Vagina (tissue), 2 donors: ENCODE results near the gene HNRNPC. TPM values are rescaled to one million over a fixed set of nuclear protein-coding genes. Genes with fewer than 3 reads are reported as not detected.
"Not testable (repeated sequence)": the region's sequence is repeated elsewhere in the genome, so short reads cannot be mapped to it uniquely, and the experiment has no call there.

Experiments
- DNase-seq, 2 donors: peaks; one replicate each; pipeline ENCODE4 v3.0.0-alpha.2; 2017; ENCODE audit errors: extremely low spot score in 2 of 2
- H3K27ac ChIP-seq: fragments of 200-600 bp; sonication (generic); one replicate; pipeline ENCODE4 v1.5.1; 2019
- H3K27me3 ChIP-seq: fragments of 200-600 bp; sonication (generic); one replicate; pipeline ENCODE4 v1.5.1; 2019
- H3K36me3 ChIP-seq, 2 donors: fragments of 200-600 bp; sonication (generic); one replicate each; pipeline ENCODE4 v1.5.1; 2017 to 2019
- H3K4me1 ChIP-seq: fragments of 200-600 bp; sonication (generic); one replicate; pipeline ENCODE4 v1.5.1; 2019
- H3K4me3 ChIP-seq, 2 donors: fragments of 200-600 bp; sonication (generic); 1 replicate in 1 of 2; 2 replicates in 1 of 2; pipeline ENCODE4 v1.5.1; 2016 to 2019
- H3K9me3 ChIP-seq: fragments of 200-600 bp; sonication (generic); one replicate; pipeline ENCODE4 v1.5.1; 2019
- CTCF ChIP-seq, 3 experiments: fragments of 450-650 bp in 2 of 3; fragments of 200-600 bp in 1 of 3; sonication (generic) in 1 of 3; IDR thresholded peaks; one replicate each; pipeline ENCODE4 v1.5.1; 2017 to 2019; ENCODE audit warnings: antibody characterized with exemption in 3 of 3, mild to moderate bottlenecking in 2 of 3, moderate library complexity in 2 of 3
- POLR2A ChIP-seq, 2 donors: fragments of 450-650 bp; IDR thresholded peaks; one replicate each; pipeline ENCODE4 v1.6.1; 2017; ENCODE audit warnings: antibody characterized with exemption in 2 of 2, mild to moderate bottlenecking in 2 of 2, moderate library complexity in 2 of 2
- POLR2AphosphoS5 ChIP-seq, 2 donors: sonication (generic); formaldehyde crosslinking; IDR thresholded peaks; one replicate each; pipeline ENCODE4 v1.9.0; 2017; ENCODE audit warnings: antibody characterized with exemption in 2 of 2, mild to moderate bottlenecking in 2 of 2, low read depth in 1 of 2; ENCODE audit not compliant: insufficient read depth in 1 of 2
- intact Hi-C: fragments of 100-400 bp; cut with DNase I; formaldehyde crosslinking; loops from one replicate; pipeline ENCODE4 v1.15.1; 2023
- total RNA-seq: library from RNA; depleted of rRNA; stranded (reverse); fragments of >200 nt; gene quantifications from one replicate; pipeline ENCODE4 v1.2.3, GENCODE V29; 2016

Gene HNRNPC
- total RNA-seq, 1 donor from 2014 or later: 345 TPM

- no peaks in the 10 kb centered on the region for H3K36me3 ChIP-seq
- H3K4me3 ChIP-seq: no peak overlapping the region
- H3K4me1 ChIP-seq: no peaks in the 10 kb centered on the region
- DNase-seq: no peak
- intact Hi-C loops: no loop called here
- no peaks in the 10 kb centered on the region for H3K9me3 ChIP-seq
- no peaks in the 10 kb centered on the region for H3K27me3 ChIP-seq
- H3K27ac ChIP-seq: no peak overlapping the region
- TF ChIP-seq POLR2AphosphoS5 (IDR thresholded peaks at IDR 0.05; ENCODE audit: insufficient read depth in 1 of 2, low read depth in 1 of 2): no peak
- TF ChIP-seq CTCF (IDR thresholded peaks at IDR 0.05): no peak
- TF ChIP-seq POLR2A (IDR thresholded peaks at IDR 0.05): no peak
Measured at GRCh38 chr14:21287168-21287567, 17.9 kb upstream of the HNRNPC start.

- H3K4me1 ChIP-seq, H3K9me3 ChIP-seq, DNase-seq, H3K4me3 ChIP-seq, H3K27ac ChIP-seq, H3K36me3 ChIP-seq, intact Hi-C loops, H3K27me3 ChIP-seq: not testable (repeated sequence)
Measured at GRCh38 chr14:21286516-21286915, 17.3 kb upstream of the HNRNPC start.

- H3K4me3 ChIP-seq, H3K27me3 ChIP-seq, H3K36me3 ChIP-seq, DNase-seq, H3K9me3 ChIP-seq, intact Hi-C loops, H3K4me1 ChIP-seq, H3K27ac ChIP-seq: not testable (repeated sequence)
Measured at GRCh38 chr14:21281917-21282316, 12.7 kb upstream of the HNRNPC start.

GRCh38 chr14:21279783-21280182, 10.5 kb upstream of the HNRNPC start, which contains the start of gene RPGRIP1:
TSS of gene RPGRIP1 (plus strand) at chr14:21280083. CDS start at chr14:21287977, 7,894 bp downstream.
- Histone ChIP-seq H3K9me3 (no peaks in the 10 kb centered on the region), H3K27me3 (no peaks in the 10 kb centered on the region), H3K4me3 (no peak within 1 kb of the TSS), H3K4me1 (no peaks in the 10 kb centered on the region), H3K27ac (no peak within 1 kb of the TSS), H3K36me3 (no peaks in the 10 kb centered on the region)
- TF ChIP-seq CTCF (IDR thresholded peaks at IDR 0.05) (no peak), POLR2A (IDR thresholded peaks at IDR 0.05) (no peak), POLR2AphosphoS5 (IDR thresholded peaks at IDR 0.05; ENCODE audit: insufficient read depth in 1 of 2, low read depth in 1 of 2) (no peak)
- no peak for DNase-seq
- intact Hi-C loops: no loop called here

- TF ChIP-seq CTCF (IDR thresholded peaks at IDR 0.05): no peak
- no peak for TF ChIP-seq POLR2AphosphoS5 (IDR thresholded peaks at IDR 0.05; ENCODE audit: insufficient read depth in 1 of 2, low read depth in 1 of 2)
- no peak for TF ChIP-seq POLR2A (IDR thresholded peaks at IDR 0.05)
- no peak overlapping the region for H3K27ac ChIP-seq
- no peaks in the 10 kb centered on the region for H3K9me3 ChIP-seq
- H3K27me3 ChIP-seq: no peaks in the 10 kb centered on the region
- no peak for DNase-seq
- no peaks in the 10 kb centered on the region for H3K4me1 ChIP-seq
- H3K36me3 ChIP-seq: no peaks in the 10 kb centered on the region
- H3K4me3 ChIP-seq: no peak overlapping the region
- intact Hi-C loops: no loop called here
Measured at GRCh38 chr14:21278632-21279031, 9.4 kb upstream of the HNRNPC start.

- TF ChIP-seq CTCF (IDR thresholded peaks at IDR 0.05) (no peak), POLR2A (IDR thresholded peaks at IDR 0.05) (no peak), POLR2AphosphoS5 (IDR thresholded peaks at IDR 0.05; ENCODE audit: insufficient read depth in 1 of 2, low read depth in 1 of 2) (no peak)
- Histone ChIP-seq H3K4me1 (no peaks in the 10 kb centered on the region), H3K27ac (no peak overlapping the region), H3K36me3 (no peaks in the 10 kb centered on the region), H3K27me3 (no peaks in the 10 kb centered on the region), H3K4me3 (no peak overlapping the region), H3K9me3 (no peaks in the 10 kb centered on the region)
- no peak for DNase-seq
- intact Hi-C loops: no loop called here
Measured at GRCh38 chr14:21275261-21275858, 6.1 kb upstream of the HNRNPC start.

- H3K4me3 ChIP-seq, H3K36me3 ChIP-seq, H3K27ac ChIP-seq, DNase-seq, intact Hi-C loops, H3K9me3 ChIP-seq, H3K27me3 ChIP-seq: not testable (repeated sequence)
- peaks cover 16% of the 10 kb centered on the region for H3K4me1 ChIP-seq
Measured at GRCh38 chr14:21272661-21273060, 3.4 kb upstream of the HNRNPC start.
